GM23338 (cell line): ENCODE results near the gene CDH4. TPM values are rescaled to one million over a fixed set of nuclear protein-coding genes. Genes with fewer than 3 reads are reported as not detected.

Experiments used
- ATAC-seq: fragments of 200-7000 bp; cut with Tn5 transposase; 3 replicates; pipeline ENCODE4 v1.9.1; 2020
- DNase-seq: peaks from one replicate; pipeline ENCODE4 v3.0.0-alpha.2; 2015; ENCODE audit warnings: low spot score
- H2AFZ ChIP-seq: fragments of 200-600 bp; sonication (generic); 2 replicates; pipeline ENCODE4 v1.8.0; 2016; ENCODE audit warnings: antibody characterized with exemption, mild to moderate bottlenecking, moderate library complexity
- H3F3A ChIP-seq: fragments of 200-600 bp; sonication (generic); replicated peaks from 2 replicates; pipeline ENCODE4 v1.8.0; 2017; ENCODE audit warnings: antibody characterized with exemption, mixed run types, low read depth
- H3K27ac ChIP-seq: fragments of 200-600 bp; sonication (generic); 2 replicates; pipeline ENCODE4 v1.6.1; 2016; ENCODE audit warnings: low read depth
- H3K27me3 ChIP-seq: fragments of 200-600 bp; sonication (generic); 2 replicates; pipeline ENCODE4 v1.8.0; 2016; ENCODE audit warnings: mild to moderate bottlenecking, mixed run types, moderate library complexity; ENCODE audit not compliant: insufficient read depth
- H3K36me3 ChIP-seq: fragments of 200-600 bp; sonication (generic); 2 replicates; pipeline ENCODE4 v1.8.0; 2016; ENCODE audit warnings: mild to moderate bottlenecking; ENCODE audit not compliant: insufficient read depth
- H3K4me1 ChIP-seq: fragments of 200-600 bp; sonication (generic); 2 replicates; pipeline ENCODE4 v1.8.0; 2016; ENCODE audit warnings: mild to moderate bottlenecking, moderate library complexity; ENCODE audit not compliant: insufficient read depth
- H3K4me2 ChIP-seq: fragments of 200-600 bp; sonication (generic); 2 replicates; pipeline ENCODE4 v1.7.1; 2017; ENCODE audit warnings: mixed run types
- H3K4me3 ChIP-seq: fragments of 200-600 bp; sonication (generic); 2 replicates; pipeline ENCODE4 v1.6.1; 2016; ENCODE audit warnings: mixed run types
- H3K79me2 ChIP-seq: fragments of 200-600 bp; sonication (generic); replicated peaks from 2 replicates; pipeline ENCODE4 v1.8.0; 2017; ENCODE audit warnings: mild to moderate bottlenecking; ENCODE audit not compliant: insufficient read depth
- H3K9me2 ChIP-seq: fragments of 200-600 bp; sonication (generic); 2 replicates; pipeline ENCODE4 v1.8.0; 2017; ENCODE audit not compliant: insufficient read depth
- H4K20me1 ChIP-seq: fragments of 200-600 bp; sonication (generic); replicated peaks from 2 replicates; pipeline ENCODE4 v1.8.0; 2017; ENCODE audit warnings: mild to moderate bottlenecking; ENCODE audit not compliant: insufficient read depth
- H3K27ac Mint-ChIP-seq: 2 replicates; pipeline ENCODE4 v1.8.0; 2020; ENCODE audit warnings: inconsistent platforms, mild to moderate bottlenecking, moderate library complexity, mixed read lengths
- H3K27me3 Mint-ChIP-seq: 3 replicates; pipeline ENCODE4 v1.8.0; 2022; ENCODE audit warnings: low read depth, mild to moderate bottlenecking, moderate library complexity, mixed read lengths, inconsistent platforms; ENCODE audit not compliant: insufficient read depth, poor library complexity
- H3K36me3 Mint-ChIP-seq: 3 replicates; pipeline ENCODE4 v1.8.0; 2021; ENCODE audit warnings: low read depth, mild to moderate bottlenecking, inconsistent platforms, moderate library complexity, mixed read lengths
- H3K4me1 Mint-ChIP-seq: 3 replicates; pipeline ENCODE4 v1.8.0; 2020; ENCODE audit warnings: mild to moderate bottlenecking, inconsistent platforms, mixed read lengths
- H3K4me3 Mint-ChIP-seq: 3 replicates; pipeline ENCODE4 v1.8.0; 2021; ENCODE audit warnings: moderate library complexity, mild to moderate bottlenecking, inconsistent platforms, mixed read lengths
- H3K9me3 Mint-ChIP-seq: 3 replicates; pipeline ENCODE4 v1.8.0; 2020; ENCODE audit warnings: moderate library complexity, mild to moderate bottlenecking, inconsistent platforms, mixed read lengths
- CREB1 ChIP-seq: fragments of 250-450 bp; sonication (Bioruptor Pico); IDR thresholded peaks from 2 replicates; pipeline ENCODE4 v1.5.0; 2020; ENCODE audit warnings: low read depth, mild to moderate bottlenecking, moderate library complexity
- CTCF ChIP-seq, 2 experiments: fragments of 200-600 bp in 1 of 2; sonication (generic) in 1 of 2; conservative IDR thresholded peaks; 2 replicates each; pipeline versions ENCODE4 v1.5.1 to v1.6.1; 2016 to 2017; ENCODE audit warnings: antibody characterized with exemption in 2 of 2, low read depth in 2 of 2, mild to moderate bottlenecking in 2 of 2, moderate library complexity in 1 of 2
- ETS1 ChIP-seq: IDR thresholded peaks from 2 replicates; pipeline ENCODE4 v1.6.1; 2016; ENCODE audit warnings: antibody characterized with exemption
- EZH2 ChIP-seq: fragments of 200-600 bp; sonication (generic); IDR thresholded peaks from one replicate; pipeline ENCODE4 v1.8.0; 2017; ENCODE audit warnings: antibody characterized with exemption, mild to moderate bottlenecking, low read depth; ENCODE audit not compliant: unreplicated experiment
- EZH2phosphoT487 ChIP-seq: fragments of 200-600 bp; sonication (generic); IDR thresholded peaks from one replicate; pipeline ENCODE4 v1.8.1; 2018; ENCODE audit warnings: antibody characterized with exemption; ENCODE audit not compliant: unreplicated experiment
- JUNB ChIP-seq: IDR thresholded peaks from one replicate; pipeline ENCODE4 v1.6.1; 2016; ENCODE audit warnings: antibody characterized with exemption; ENCODE audit not compliant: unreplicated experiment
- NANOG ChIP-seq: IDR thresholded peaks from 2 replicates; pipeline ENCODE4 v1.6.1; 2016; ENCODE audit warnings: antibody characterized with exemption, borderline replicate concordance
- POLR2AphosphoS5 ChIP-seq: IDR thresholded peaks from 2 replicates; pipeline ENCODE4 v1.6.1; 2016; ENCODE audit warnings: antibody characterized with exemption, low read depth
- REST ChIP-seq: IDR thresholded peaks from one replicate; pipeline ENCODE4 v1.6.1; 2018; ENCODE audit warnings: antibody characterized with exemption; ENCODE audit not compliant: unreplicated experiment
- STAT1 ChIP-seq: IDR thresholded peaks from one replicate; pipeline ENCODE4 v1.6.1; 2016; ENCODE audit warnings: antibody characterized with exemption; ENCODE audit not compliant: unreplicated experiment
- ZNF114 ChIP-seq: fragments of 250-450 bp; sonication (Bioruptor Pico); IDR thresholded peaks from 2 replicates; pipeline ENCODE4 v1.5.0; 2020; ENCODE audit warnings: mild to moderate bottlenecking, moderate library complexity
- ZNF331 ChIP-seq: fragments of 250-450 bp; sonication (Bioruptor Pico); IDR thresholded peaks from 2 replicates; pipeline ENCODE4 v1.5.0; 2020; ENCODE audit warnings: low read depth, mild to moderate bottlenecking, moderate library complexity
- ZNF462 ChIP-seq: fragments of 250-450 bp; sonication (Bioruptor Pico); IDR thresholded peaks from 2 replicates; pipeline ENCODE4 v1.5.0; 2020; ENCODE audit warnings: mild to moderate bottlenecking, moderate library complexity
- polyA plus RNA-seq: library from polyadenylated mRNA; unstranded; fragments of >200 nt; fragmentation: Nextera tagmentation; extraction: Ambion mirVana; gene quantifications from 2 replicates; pipeline ENCODE4 v1.2.1, GENCODE V29; 2016
- total RNA-seq: library from RNA; depleted of rRNA; stranded (reverse); fragments of >200 nt; shearing (Covaris generic); gene quantifications from 2 replicates; pipeline ENCODE4 v1.2.3, GENCODE V29; 2014

The CDH4 gene
- total and polyA plus RNA-seq, 2 experiments from 2014 or later = 1.2 to 4.2 TPM

- no peak for TF ChIP-seq ZNF462
- no peak for TF ChIP-seq EZH2phosphoT487
- no peak for TF ChIP-seq EZH2
- no peak for TF ChIP-seq STAT1
- no peak for TF ChIP-seq POLR2AphosphoS5
- no peak for TF ChIP-seq REST
- no peak for TF ChIP-seq CTCF (conservative IDR thresholded peaks at IDR 0.05; ENCODE audit: low read depth in 2 of 2)
- no peak for TF ChIP-seq CREB1 (CRISPR knock-in tag)
- no peak for TF ChIP-seq ETS1
- no peak for TF ChIP-seq JUNB
- no peak for TF ChIP-seq NANOG
- TF ChIP-seq ZNF331 (CRISPR knock-in tag) = no peak
- TF ChIP-seq ZNF114 (CRISPR knock-in tag) = no peak
- H3K27me3 Mint-ChIP-seq = peaks cover 5% of the 10 kb centered on the region
Measured at GRCh38 chr20:61320691-61321425, 68.8 kb downstream of the CDH4 start.

More at GRCh38 chr20:61320691-61321425, 68.8 kb downstream of the CDH4 start:
- Histone ChIP-seq H3F3A (no peaks in the 10 kb centered on the region), H2AFZ (no peak overlapping the region), H3K9me2 (no peaks in the 10 kb centered on the region), H4K20me1 (no peaks in the 10 kb centered on the region), H3K27ac (no peak overlapping the region), H3K4me2 (no peak overlapping the region), H3K4me1 (no peaks in the 10 kb centered on the region), H3K27me3 (no peaks in the 10 kb centered on the region), H3K36me3 (no peaks in the 10 kb centered on the region), H3K79me2 (no peaks in the 10 kb centered on the region), H3K4me3 (no peak overlapping the region)
- Mint-ChIP-seq H3K36me3 (no peaks in the 10 kb centered on the region), H3K9me3 (no peaks in the 10 kb centered on the region), H3K27ac (no peak overlapping the region), H3K4me3 (no peak overlapping the region), H3K4me1 (peaks cover 12% of the 10 kb centered on the region)
- ATAC-seq = peak; percentile 24; the same call in 1 of the 3 replicates
- no peak for DNase-seq
